ENCODE data around the gene TMC6. TPM values are rescaled to one million over a fixed set of nuclear protein-coding genes. Genes with fewer than 3 reads are reported as not detected.

Gene TMC6
- total and polyA plus RNA-seq, 2 of the 13 experiments (the other 11 are each of a cell fraction or from before 2014, with no cell fraction given): 48.4 to 99.1 TPM

- TF ChIP-seq ZNF710 (CRISPR knock-in tag; IDR thresholded peaks at IDR 0.05; ENCODE audit: borderline replicate concordance): peak; percentile 23; the same call in 1 of the 2 replicates
- peak; percentile 63; the same call in 1 of the 2 replicates for TF ChIP-seq ZNF724P (CRISPR knock-in tag; IDR thresholded peaks at IDR 0.05; ENCODE audit: borderline replicate concordance)
- TF ChIP-seq, protein P1, sequence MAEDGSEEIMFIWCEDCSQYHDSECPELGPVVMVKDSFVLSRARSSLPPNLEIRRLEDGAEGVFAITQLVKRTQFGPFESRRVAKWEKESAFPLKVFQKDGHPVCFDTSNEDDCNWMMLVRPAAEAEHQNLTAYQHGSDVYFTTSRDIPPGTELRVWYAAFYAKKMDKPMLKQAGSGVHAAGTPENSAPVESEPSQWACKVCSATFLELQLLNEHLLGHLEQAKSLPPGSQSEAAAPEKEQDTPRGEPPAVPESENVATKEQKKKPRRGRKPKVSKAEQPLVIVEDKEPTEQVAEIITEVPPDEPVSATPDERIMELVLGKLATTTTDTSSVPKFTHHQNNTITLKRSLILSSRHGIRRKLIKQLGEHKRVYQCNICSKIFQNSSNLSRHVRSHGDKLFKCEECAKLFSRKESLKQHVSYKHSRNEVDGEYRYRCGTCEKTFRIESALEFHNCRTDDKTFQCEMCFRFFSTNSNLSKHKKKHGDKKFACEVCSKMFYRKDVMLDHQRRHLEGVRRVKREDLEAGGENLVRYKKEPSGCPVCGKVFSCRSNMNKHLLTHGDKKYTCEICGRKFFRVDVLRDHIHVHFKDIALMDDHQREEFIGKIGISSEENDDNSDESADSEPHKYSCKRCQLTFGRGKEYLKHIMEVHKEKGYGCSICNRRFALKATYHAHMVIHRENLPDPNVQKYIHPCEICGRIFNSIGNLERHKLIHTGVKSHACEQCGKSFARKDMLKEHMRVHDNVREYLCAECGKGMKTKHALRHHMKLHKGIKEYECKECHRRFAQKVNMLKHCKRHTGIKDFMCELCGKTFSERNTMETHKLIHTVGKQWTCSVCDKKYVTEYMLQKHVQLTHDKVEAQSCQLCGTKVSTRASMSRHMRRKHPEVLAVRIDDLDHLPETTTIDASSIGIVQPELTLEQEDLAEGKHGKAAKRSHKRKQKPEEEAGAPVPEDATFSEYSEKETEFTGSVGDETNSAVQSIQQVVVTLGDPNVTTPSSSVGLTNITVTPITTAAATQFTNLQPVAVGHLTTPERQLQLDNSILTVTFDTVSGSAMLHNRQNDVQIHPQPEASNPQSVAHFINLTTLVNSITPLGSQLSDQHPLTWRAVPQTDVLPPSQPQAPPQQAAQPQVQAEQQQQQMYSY (CRISPR knock-in tag; IDR thresholded peaks at IDR 0.05): no peak
- TF ChIP-seq CEBPG (CRISPR knock-in tag; IDR thresholded peaks at IDR 0.05): peak; percentile 27; the same call in 1 of the 2 replicates
- TF ChIP-seq KAT8 (CRISPR knock-in tag; IDR thresholded peaks at IDR 0.05): peak; percentile 78
- TF ChIP-seq ZNF275 (CRISPR knock-in tag; IDR thresholded peaks at IDR 0.05; ENCODE audit: borderline replicate concordance): 0 out of 2 replicates have a peak, but pooled peaks have one; percentile 10
- TF ChIP-seq, protein P2, sequence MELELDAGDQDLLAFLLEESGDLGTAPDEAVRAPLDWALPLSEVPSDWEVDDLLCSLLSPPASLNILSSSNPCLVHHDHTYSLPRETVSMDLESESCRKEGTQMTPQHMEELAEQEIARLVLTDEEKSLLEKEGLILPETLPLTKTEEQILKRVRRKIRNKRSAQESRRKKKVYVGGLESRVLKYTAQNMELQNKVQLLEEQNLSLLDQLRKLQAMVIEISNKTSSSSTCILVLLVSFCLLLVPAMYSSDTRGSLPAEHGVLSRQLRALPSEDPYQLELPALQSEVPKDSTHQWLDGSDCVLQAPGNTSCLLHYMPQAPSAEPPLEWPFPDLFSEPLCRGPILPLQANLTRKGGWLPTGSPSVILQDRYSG (CRISPR knock-in tag; IDR thresholded peaks at IDR 0.05): no peak
- no peak for TF ChIP-seq HNRNPK (IDR thresholded peaks at IDR 0.05; ENCODE audit: low read depth, low read length, poor library complexity, severe bottlenecking)
- peak; percentile 74 for TF ChIP-seq THAP11 (CRISPR knock-in tag; IDR thresholded peaks at IDR 0.05)
- TF ChIP-seq ZNF230 (CRISPR knock-in tag; IDR thresholded peaks at IDR 0.05): 0 out of 2 replicates have a peak, but pooled peaks have one; percentile 48
- TF ChIP-seq TARDBP (CRISPR knock-in tag; IDR thresholded peaks at IDR 0.05): peak; percentile 88; the same call in 1 of the 2 replicates
- TF ChIP-seq HES4 (CRISPR knock-in tag; IDR thresholded peaks at IDR 0.05; ENCODE audit: borderline replicate concordance): no peak
- TF ChIP-seq TGIF2 (CRISPR knock-in tag; IDR thresholded peaks at IDR 0.05): peak; percentile 36; the same call in 1 of the 2 replicates
- TF ChIP-seq U2AF1 (optimal IDR thresholded peaks at IDR 0.05; ENCODE audit: low read depth, low read length): no peak
- TF ChIP-seq RARG (CRISPR knock-in tag; IDR thresholded peaks at IDR 0.05; ENCODE audit: low read depth): no peak
- TF ChIP-seq ZNF691 (CRISPR knock-in tag; IDR thresholded peaks at IDR 0.05; ENCODE audit: borderline replicate concordance, low read depth): 0 out of 2 replicates have a peak, but pooled peaks have one; percentile 81
- TF ChIP-seq ZBTB7B (CRISPR knock-in tag; IDR thresholded peaks at IDR 0.05): peak; percentile 78
- TF ChIP-seq MAF1 (CRISPR knock-in tag; IDR thresholded peaks at IDR 0.05; ENCODE audit: borderline replicate concordance): no peak
- TF ChIP-seq MAFF (IDR thresholded peaks at IDR 0.05; ENCODE audit: low read depth, low read length): no peak
- TF ChIP-seq TAF15 (IDR thresholded peaks at IDR 0.05; ENCODE audit: low read depth, low read length, poor library complexity, severe bottlenecking): peak; percentile 90
- TF ChIP-seq ZSCAN30 (CRISPR knock-in tag; IDR thresholded peaks at IDR 0.05): no peak
These were observed 1.2 kb downstream of the TMC6 start (continued) for GRCh38 chr17:78127239-78127887.

Data from HepG2 (cell line).